Stimulated activated CD4-positive, alpha-beta T cell treated with anti-CD3 and anti-CD28 coated beads, Interleukin-15, amount 100 ng/mL, for 1 hour (primary cell): ENCODE results near the gene SIRT2.

Source experiments
- DNase-seq, 2 donors: peaks; one replicate each; pipeline ENCODE4 v3.0.0-alpha.2; 2020; ENCODE audit warnings: low read depth in 1 of 2, low spot score in 1 of 2

SIRT2 gene

GRCh38 chr19:38920602-38921419 lies 21.4 kb upstream of the SIRT2 start:
- no peak for DNase-seq

GRCh38 chr19:38919837-38920601 lies 20.6 kb upstream of the SIRT2 start:
- DNase-seq, result no peak

GRCh38 chr19:38918526-38918925 lies 19.1 kb upstream of the SIRT2 start:
- DNase-seq, result no peak

GRCh38 chr19:38917921-38918491 lies 18.6 kb upstream of the SIRT2 start:
- no peak for DNase-seq

- DNase-seq, result no peak
Measured at GRCh38 chr19:38917516-38917915, 18.1 kb upstream of the SIRT2 start.

- no peak for DNase-seq
Measured at GRCh38 chr19:38915329-38916321, 16.2 kb upstream of the SIRT2 start.

GRCh38 chr19:38913958-38914357 lies 14.5 kb upstream of the SIRT2 start:
- no peak for DNase-seq

GRCh38 chr19:38912600-38913514 lies 13.4 kb upstream of the SIRT2 start:
- no peak for DNase-seq

GRCh38 chr19:38911388-38912001 lies 12.1 kb upstream of the SIRT2 start:
- DNase-seq, result no peak

GRCh38 chr19:38910488-38910887 lies 11.1 kb upstream of the SIRT2 start:
- DNase-seq, result no peak

GRCh38 chr19:38908911-38909310 lies 9.5 kb upstream of the SIRT2 start:
- DNase-seq, result no peak

GRCh38 chr19:38907670-38908069 lies 8.3 kb upstream of the SIRT2 start:
- DNase-seq, result no peak

GRCh38 chr19:38907227-38907626 lies 7.8 kb upstream of the SIRT2 start:
- no peak for DNase-seq

- no peak for DNase-seq
Measured at GRCh38 chr19:38905620-38906019, 6.2 kb upstream of the SIRT2 start.

- DNase-seq, result no peak
Measured at GRCh38 chr19:38904581-38905539, 5.4 kb upstream of the SIRT2 start.

- DNase-seq, result no peak
Measured at GRCh38 chr19:38901683-38902082, 2.3 kb upstream of the SIRT2 start.

GRCh38 chr19:38900743-38901190 lies 1.3 kb upstream of the SIRT2 start:
- no peak for DNase-seq

GRCh38 chr19:38900202-38900629 lies 798 bp upstream of the SIRT2 start:
- DNase-seq, result no peak
